WTC11 (cell line): Measurements from ENCODE around the gene GDF2.

Experiments used
- ATF1 ChIP-seq: sonication (generic); formaldehyde crosslinking; IDR thresholded peaks from 2 replicates; pipeline ENCODE4 v1.8.1; 2023; ENCODE audit warnings: mild to moderate bottlenecking, moderate library complexity, missing genetic modification reagents
- CBFB ChIP-seq: sonication (generic); formaldehyde crosslinking; IDR thresholded peaks from 2 replicates; pipeline ENCODE4 v1.8.1; 2022; ENCODE audit warnings: mild to moderate bottlenecking, low read depth, missing genetic modification reagents
- CREM ChIP-seq: sonication (generic); formaldehyde crosslinking; IDR thresholded peaks from 2 replicates; pipeline ENCODE4 v1.8.1; 2022; ENCODE audit warnings: mild to moderate bottlenecking, missing genetic modification reagents, moderate library complexity
- CTCF ChIP-seq: fragments of 200-600 bp; IDR thresholded peaks from 2 replicates; pipeline ENCODE4 v1.8.0; 2022; ENCODE audit warnings: antibody characterized with exemption
- NFYB ChIP-seq: sonication (generic); formaldehyde crosslinking; conservative IDR thresholded peaks from 2 replicates; pipeline ENCODE4 v1.8.0; 2022; ENCODE audit warnings: low read depth, missing genetic modification reagents
- SP1 ChIP-seq: sonication (generic); formaldehyde crosslinking; conservative IDR thresholded peaks from 2 replicates; pipeline ENCODE4 v1.8.1; 2022; ENCODE audit warnings: missing genetic modification reagents
- ZNF121 ChIP-seq: sonication (generic); formaldehyde crosslinking; IDR thresholded peaks from 2 replicates; pipeline ENCODE4 v1.8.0; 2023; ENCODE audit warnings: missing genetic modification reagents
- ZNF317 ChIP-seq: sonication (generic); formaldehyde crosslinking; IDR thresholded peaks from 2 replicates; pipeline ENCODE4 v1.8.1; 2023; ENCODE audit warnings: low read depth, mild to moderate bottlenecking, moderate library complexity, missing genetic modification reagents, borderline replicate concordance
- TF ChIP-seq, protein P1 (sequence below): sonication (generic); formaldehyde crosslinking; IDR thresholded peaks from 2 replicates; pipeline ENCODE4 v1.8.1; 2022; ENCODE audit warnings: missing genetic modification reagents, borderline replicate concordance
- TF ChIP-seq, protein P2 (sequence below): sonication (generic); formaldehyde crosslinking; IDR thresholded peaks from 2 replicates; pipeline ENCODE4 v1.8.1; 2023; ENCODE audit warnings: mild to moderate bottlenecking, missing genetic modification reagents, moderate library complexity
- TF ChIP-seq, protein P3 (sequence below): sonication (generic); formaldehyde crosslinking; IDR thresholded peaks from 2 replicates; pipeline ENCODE4 v1.8.0; 2022; ENCODE audit warnings: mild to moderate bottlenecking, missing genetic modification reagents

DNA sequence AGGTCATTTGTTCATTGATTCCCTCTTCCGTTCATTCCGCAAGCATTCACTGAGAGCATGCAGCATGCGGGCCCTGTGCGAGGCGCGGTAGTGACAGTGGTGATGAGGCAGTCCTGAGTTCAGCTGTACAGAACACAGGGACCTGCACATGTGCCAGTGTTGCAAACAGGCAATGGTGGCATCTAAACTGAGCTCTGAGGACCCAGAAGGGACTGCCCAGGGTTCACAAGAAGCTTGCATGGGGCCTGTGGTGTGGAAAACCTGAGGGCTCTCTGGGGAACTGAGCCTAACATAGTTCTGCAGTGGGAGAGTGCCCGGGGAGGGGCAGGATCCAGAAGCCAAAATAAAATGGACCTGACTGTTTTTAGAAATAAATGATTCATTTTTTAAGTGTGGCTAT lies 48.6 kb downstream of the GDF2 start:
- no peak for TF ChIP-seq ZNF121 (CRISPR knock-in tag)
- no peak for TF ChIP-seq ATF1 (CRISPR knock-in tag)
- no peak for TF ChIP-seq CBFB (CRISPR knock-in tag)
- TF ChIP-seq, protein P1, sequence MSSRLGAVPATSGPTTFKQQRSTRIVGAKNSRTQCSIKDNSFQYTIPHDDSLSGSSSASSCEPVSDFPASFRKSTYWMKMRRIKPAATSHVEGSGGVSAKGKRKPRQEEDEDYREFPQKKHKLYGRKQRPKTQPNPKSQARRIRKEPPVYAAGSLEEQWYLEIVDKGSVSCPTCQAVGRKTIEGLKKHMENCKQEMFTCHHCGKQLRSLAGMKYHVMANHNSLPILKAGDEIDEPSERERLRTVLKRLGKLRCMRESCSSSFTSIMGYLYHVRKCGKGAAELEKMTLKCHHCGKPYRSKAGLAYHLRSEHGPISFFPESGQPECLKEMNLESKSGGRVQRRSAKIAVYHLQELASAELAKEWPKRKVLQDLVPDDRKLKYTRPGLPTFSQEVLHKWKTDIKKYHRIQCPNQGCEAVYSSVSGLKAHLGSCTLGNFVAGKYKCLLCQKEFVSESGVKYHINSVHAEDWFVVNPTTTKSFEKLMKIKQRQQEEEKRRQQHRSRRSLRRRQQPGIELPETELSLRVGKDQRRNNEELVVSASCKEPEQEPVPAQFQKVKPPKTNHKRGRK (CRISPR knock-in tag), result no peak
- TF ChIP-seq, protein P2, sequence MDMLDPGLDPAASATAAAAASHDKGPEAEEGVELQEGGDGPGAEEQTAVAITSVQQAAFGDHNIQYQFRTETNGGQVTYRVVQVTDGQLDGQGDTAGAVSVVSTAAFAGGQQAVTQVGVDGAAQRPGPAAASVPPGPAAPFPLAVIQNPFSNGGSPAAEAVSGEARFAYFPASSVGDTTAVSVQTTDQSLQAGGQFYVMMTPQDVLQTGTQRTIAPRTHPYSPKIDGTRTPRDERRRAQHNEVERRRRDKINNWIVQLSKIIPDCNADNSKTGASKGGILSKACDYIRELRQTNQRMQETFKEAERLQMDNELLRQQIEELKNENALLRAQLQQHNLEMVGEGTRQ (CRISPR knock-in tag), result no peak
- no peak for TF ChIP-seq ZNF317 (CRISPR knock-in tag)
- no peak for TF ChIP-seq SP1 (CRISPR knock-in tag)
- no peak for TF ChIP-seq CTCF
- no peak for TF ChIP-seq NFYB
- TF ChIP-seq CREM, result no peak
- TF ChIP-seq, protein P3, sequence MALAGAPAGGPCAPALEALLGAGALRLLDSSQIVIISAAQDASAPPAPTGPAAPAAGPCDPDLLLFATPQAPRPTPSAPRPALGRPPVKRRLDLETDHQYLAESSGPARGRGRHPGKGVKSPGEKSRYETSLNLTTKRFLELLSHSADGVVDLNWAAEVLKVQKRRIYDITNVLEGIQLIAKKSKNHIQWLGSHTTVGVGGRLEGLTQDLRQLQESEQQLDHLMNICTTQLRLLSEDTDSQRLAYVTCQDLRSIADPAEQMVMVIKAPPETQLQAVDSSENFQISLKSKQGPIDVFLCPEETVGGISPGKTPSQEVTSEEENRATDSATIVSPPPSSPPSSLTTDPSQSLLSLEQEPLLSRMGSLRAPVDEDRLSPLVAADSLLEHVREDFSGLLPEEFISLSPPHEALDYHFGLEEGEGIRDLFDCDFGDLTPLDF (CRISPR knock-in tag), result no peak
